ENCODE results near the gene CHRND. TPM values are rescaled to one million over a fixed set of nuclear protein-coding genes. Genes with fewer than 3 reads are reported as not detected.
A peak's percentile ranks its signal among the peaks of the same experiment; 100 is the strongest.

The CHRND gene
- total RNA-seq, 1 experiment from 2014 or later = not detected

DNA sequence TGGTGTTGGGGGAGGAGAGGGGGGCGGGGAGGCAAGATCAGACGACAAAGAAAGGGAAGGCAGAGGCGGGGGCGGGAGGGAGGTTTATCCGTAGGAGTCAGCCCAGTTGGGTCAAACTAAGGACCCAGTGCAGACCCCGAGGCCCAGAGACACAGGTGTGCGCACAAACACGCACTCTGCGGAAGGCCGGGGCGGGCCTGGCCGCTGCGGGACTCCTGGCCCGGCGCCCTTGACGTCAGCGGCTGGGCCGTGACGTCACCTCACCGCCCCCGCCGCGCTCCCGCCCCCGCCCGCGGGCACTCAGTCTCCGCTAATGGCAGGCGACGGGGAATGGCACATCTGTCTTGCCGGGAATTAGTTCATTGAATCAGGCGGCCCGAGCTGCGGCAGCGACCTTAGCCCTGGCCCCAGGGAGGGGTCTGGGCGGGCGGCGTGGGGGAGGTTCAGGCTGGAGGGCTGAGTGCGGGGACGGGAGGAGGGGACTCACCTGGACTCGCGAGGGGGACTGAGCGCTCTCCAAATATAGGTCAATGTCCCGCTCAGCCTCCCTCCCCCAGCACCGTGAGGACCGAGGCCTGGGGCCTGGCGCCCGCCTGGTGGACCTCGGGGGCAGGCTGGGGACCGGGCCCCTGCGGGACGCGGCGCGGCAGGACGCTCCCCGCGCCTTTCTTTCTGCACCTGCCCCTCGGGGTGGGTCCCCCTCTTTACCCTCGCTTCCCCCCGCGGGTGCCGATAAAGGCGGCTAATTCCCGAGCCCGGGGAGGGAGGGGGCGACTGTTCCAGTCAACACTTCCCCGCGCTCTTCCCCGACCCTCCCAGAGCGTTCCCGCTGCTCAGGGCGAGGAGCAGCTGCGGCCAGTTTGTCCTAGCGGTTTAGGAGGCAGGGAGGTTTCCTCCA lies 22.8 kb upstream of the CHRND start (continued):
- TF ChIP-seq, protein P1, sequence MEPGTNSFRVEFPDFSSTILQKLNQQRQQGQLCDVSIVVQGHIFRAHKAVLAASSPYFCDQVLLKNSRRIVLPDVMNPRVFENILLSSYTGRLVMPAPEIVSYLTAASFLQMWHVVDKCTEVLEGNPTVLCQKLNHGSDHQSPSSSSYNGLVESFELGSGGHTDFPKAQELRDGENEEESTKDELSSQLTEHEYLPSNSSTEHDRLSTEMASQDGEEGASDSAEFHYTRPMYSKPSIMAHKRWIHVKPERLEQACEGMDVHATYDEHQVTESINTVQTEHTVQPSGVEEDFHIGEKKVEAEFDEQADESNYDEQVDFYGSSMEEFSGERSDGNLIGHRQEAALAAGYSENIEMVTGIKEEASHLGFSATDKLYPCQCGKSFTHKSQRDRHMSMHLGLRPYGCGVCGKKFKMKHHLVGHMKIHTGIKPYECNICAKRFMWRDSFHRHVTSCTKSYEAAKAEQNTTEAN (CRISPR knock-in tag; IDR thresholded peaks at IDR 0.05) = no peak
- TF ChIP-seq HMGA2 (CRISPR knock-in tag; IDR thresholded peaks at IDR 0.05) = no peak
- TF ChIP-seq, protein P2, sequence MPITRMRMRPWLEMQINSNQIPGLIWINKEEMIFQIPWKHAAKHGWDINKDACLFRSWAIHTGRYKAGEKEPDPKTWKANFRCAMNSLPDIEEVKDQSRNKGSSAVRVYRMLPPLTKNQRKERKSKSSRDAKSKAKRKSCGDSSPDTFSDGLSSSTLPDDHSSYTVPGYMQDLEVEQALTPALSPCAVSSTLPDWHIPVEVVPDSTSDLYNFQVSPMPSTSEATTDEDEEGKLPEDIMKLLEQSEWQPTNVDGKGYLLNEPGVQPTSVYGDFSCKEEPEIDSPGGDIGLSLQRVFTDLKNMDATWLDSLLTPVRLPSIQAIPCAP (CRISPR knock-in tag; IDR thresholded peaks at IDR 0.05) = 0 out of 2 replicates have a peak, but pooled peaks have one; percentile 27
- TF ChIP-seq NR2C2 (CRISPR knock-in tag; IDR thresholded peaks at IDR 0.05) = no peak
- no peak for TF ChIP-seq NFATC4 (CRISPR knock-in tag; IDR thresholded peaks at IDR 0.05)
- no peak for TF ChIP-seq RORB (CRISPR knock-in tag; IDR thresholded peaks at IDR 0.05)
- TF ChIP-seq CREM (CRISPR knock-in tag; IDR thresholded peaks at IDR 0.05) = peak; percentile 83; the same call in 1 of the 2 replicates
- no peak for TF ChIP-seq JAZF1 (CRISPR knock-in tag; IDR thresholded peaks at IDR 0.05)
- TF ChIP-seq ZBTB21 (CRISPR knock-in tag; IDR thresholded peaks at IDR 0.05; ENCODE audit: borderline replicate concordance) = peak; percentile 99
- 0 out of 2 replicates have a peak, but pooled peaks have one; percentile 15 for TF ChIP-seq SP1 (CRISPR knock-in tag; conservative IDR thresholded peaks at IDR 0.05)
- TF ChIP-seq, protein P3, sequence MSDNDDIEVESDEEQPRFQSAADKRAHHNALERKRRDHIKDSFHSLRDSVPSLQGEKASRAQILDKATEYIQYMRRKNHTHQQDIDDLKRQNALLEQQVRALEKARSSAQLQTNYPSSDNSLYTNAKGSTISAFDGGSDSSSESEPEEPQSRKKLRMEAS (CRISPR knock-in tag; IDR thresholded peaks at IDR 0.05) = no peak
- TF ChIP-seq TEAD4 (CRISPR knock-in tag; IDR thresholded peaks at IDR 0.05) = no peak
- TF ChIP-seq ZNF317 (CRISPR knock-in tag; IDR thresholded peaks at IDR 0.05; ENCODE audit: borderline replicate concordance, low read depth) = no peak
- TF ChIP-seq ZNF416 (CRISPR knock-in tag; IDR thresholded peaks at IDR 0.05) = no peak
- TF ChIP-seq IRF2 (CRISPR knock-in tag; IDR thresholded peaks at IDR 0.05; ENCODE audit: borderline replicate concordance, low read depth) = no peak

DNA sequence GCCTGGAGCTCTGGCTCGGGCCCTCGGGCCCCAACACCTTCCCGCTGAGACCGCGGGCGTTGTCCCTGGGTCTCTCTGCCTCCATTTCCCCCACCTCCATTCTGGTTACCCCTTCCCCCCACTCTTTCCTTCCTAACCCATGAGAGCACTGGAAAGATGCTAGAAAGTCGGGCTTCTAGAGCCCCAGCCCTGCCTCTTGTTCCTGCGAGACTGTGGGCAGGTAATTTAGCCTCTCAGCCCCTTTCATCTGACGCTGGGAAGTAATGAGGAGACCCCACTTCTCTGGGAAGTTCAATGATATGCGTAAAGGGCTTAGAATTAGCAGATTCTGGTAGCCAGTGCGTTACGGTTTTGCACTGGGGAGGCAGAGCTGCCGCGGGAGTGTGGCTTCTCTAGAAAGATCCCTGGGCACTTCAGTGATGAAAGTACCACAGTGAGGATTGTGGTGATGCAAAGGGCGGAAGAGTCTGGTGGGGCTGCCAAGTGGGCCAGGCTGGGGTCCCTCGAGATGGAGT lies 22.1 kb upstream of the CHRND start:
- H3K4me1 Mint-ChIP-seq = peaks cover 22% of the 10 kb centered on the region
- POLR2A ChIA-PET = no interaction called here
- H3K4me3 Mint-ChIP-seq = peak overlapping the region; percentile 95
- CTCF ChIA-PET = interaction anchor here (1.0 to 3.1 kb wide), 5 partner anchors 17 to 169 kb away, joined by 3 to 21 read pairs (median 4); partner anchors contain the start of gene PRSS56
- H3K9me3 Mint-ChIP-seq = no peaks in the 10 kb centered on the region
- ATAC-seq (no peak), DNase-seq (ENCODE audit: low spot score) (no peak)
- H3K27me3 Mint-ChIP-seq (ENCODE audit: low read depth) = peaks cover 50% of the 10 kb centered on the region
- H3K36me3 Mint-ChIP-seq = no peaks in the 10 kb centered on the region
- H3K27ac Mint-ChIP-seq = no peak overlapping the region
- TF ChIP-seq, protein P4, sequence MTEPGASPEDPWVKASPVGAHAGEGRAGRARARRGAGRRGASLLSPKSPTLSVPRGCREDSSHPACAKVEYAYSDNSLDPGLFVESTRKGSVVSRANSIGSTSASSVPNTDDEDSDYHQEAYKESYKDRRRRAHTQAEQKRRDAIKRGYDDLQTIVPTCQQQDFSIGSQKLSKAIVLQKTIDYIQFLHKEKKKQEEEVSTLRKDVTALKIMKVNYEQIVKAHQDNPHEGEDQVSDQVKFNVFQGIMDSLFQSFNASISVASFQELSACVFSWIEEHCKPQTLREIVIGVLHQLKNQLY (CRISPR knock-in tag; IDR thresholded peaks at IDR 0.05) = no peak
- TF ChIP-seq GRHL2 (CRISPR knock-in tag; IDR thresholded peaks at IDR 0.05; ENCODE audit: insufficient replicate concordance, severe bottlenecking) (no peak), ATF1 (CRISPR knock-in tag; IDR thresholded peaks at IDR 0.05) (no peak), IRF2 (CRISPR knock-in tag; IDR thresholded peaks at IDR 0.05; ENCODE audit: borderline replicate concordance, low read depth) (no peak), NFYB (CRISPR knock-in tag; conservative IDR thresholded peaks at IDR 0.05; ENCODE audit: low read depth) (no peak), FOXJ3 (CRISPR knock-in tag; IDR thresholded peaks at IDR 0.05; ENCODE audit: borderline replicate concordance) (no peak)
- TF ChIP-seq, protein P5, sequence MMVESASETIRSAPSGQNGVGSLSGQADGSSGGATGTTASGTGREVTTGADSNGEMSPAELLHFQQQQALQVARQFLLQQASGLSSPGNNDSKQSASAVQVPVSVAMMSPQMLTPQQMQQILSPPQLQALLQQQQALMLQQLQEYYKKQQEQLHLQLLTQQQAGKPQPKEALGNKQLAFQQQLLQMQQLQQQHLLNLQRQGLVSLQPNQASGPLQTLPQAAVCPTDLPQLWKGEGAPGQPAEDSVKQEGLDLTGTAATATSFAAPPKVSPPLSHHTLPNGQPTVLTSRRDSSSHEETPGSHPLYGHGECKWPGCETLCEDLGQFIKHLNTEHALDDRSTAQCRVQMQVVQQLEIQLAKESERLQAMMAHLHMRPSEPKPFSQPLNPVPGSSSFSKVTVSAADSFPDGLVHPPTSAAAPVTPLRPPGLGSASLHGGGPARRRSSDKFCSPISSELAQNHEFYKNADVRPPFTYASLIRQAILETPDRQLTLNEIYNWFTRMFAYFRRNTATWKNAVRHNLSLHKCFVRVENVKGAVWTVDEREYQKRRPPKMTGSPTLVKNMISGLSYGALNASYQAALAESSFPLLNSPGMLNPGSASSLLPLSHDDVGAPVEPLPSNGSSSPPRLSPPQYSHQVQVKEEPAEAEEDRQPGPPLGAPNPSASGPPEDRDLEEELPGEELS (CRISPR knock-in tag; IDR thresholded peaks at IDR 0.05) = no peak
- TF ChIP-seq, protein P1 (CRISPR knock-in tag; IDR thresholded peaks at IDR 0.05) = no peak
- TF ChIP-seq, protein P6, sequence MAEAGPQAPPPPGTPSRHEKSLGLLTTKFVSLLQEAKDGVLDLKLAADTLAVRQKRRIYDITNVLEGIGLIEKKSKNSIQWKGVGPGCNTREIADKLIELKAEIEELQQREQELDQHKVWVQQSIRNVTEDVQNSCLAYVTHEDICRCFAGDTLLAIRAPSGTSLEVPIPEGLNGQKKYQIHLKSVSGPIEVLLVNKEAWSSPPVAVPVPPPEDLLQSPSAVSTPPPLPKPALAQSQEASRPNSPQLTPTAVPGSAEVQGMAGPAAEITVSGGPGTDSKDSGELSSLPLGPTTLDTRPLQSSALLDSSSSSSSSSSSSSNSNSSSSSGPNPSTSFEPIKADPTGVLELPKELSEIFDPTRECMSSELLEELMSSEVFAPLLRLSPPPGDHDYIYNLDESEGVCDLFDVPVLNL (CRISPR knock-in tag; IDR thresholded peaks at IDR 0.05; ENCODE audit: borderline replicate concordance, low read depth) = no peak
- TF ChIP-seq, protein P7, sequence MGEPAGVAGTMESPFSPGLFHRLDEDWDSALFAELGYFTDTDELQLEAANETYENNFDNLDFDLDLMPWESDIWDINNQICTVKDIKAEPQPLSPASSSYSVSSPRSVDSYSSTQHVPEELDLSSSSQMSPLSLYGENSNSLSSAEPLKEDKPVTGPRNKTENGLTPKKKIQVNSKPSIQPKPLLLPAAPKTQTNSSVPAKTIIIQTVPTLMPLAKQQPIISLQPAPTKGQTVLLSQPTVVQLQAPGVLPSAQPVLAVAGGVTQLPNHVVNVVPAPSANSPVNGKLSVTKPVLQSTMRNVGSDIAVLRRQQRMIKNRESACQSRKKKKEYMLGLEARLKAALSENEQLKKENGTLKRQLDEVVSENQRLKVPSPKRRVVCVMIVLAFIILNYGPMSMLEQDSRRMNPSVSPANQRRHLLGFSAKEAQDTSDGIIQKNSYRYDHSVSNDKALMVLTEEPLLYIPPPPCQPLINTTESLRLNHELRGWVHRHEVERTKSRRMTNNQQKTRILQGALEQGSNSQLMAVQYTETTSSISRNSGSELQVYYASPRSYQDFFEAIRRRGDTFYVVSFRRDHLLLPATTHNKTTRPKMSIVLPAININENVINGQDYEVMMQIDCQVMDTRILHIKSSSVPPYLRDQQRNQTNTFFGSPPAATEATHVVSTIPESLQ (CRISPR knock-in tag; IDR thresholded peaks at IDR 0.05) = no peak
- TF ChIP-seq, protein P8, sequence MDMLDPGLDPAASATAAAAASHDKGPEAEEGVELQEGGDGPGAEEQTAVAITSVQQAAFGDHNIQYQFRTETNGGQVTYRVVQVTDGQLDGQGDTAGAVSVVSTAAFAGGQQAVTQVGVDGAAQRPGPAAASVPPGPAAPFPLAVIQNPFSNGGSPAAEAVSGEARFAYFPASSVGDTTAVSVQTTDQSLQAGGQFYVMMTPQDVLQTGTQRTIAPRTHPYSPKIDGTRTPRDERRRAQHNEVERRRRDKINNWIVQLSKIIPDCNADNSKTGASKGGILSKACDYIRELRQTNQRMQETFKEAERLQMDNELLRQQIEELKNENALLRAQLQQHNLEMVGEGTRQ (CRISPR knock-in tag; IDR thresholded peaks at IDR 0.05) = no peak
